Activated T-helper 1 cell treated with anti-CD3 and anti-CD28 coated beads, Interleukin-12 subunit alpha, Interleukin-12 subunit beta, Interleukin-2, Interleukin-4 antibody, amounts not matched to agents 30 ng/mL and 10 ng/mL and 1 ng/mL, durations not matched to agents 14 hours and 24 hours and 36 hours (primary cell): ENCODE measurements around the gene NEGR1. TPM values are rescaled to one million over a fixed set of nuclear protein-coding genes. Genes with fewer than 3 reads are reported as not detected.

Experiments
- DNase-seq: peaks from one replicate; pipeline ENCODE4 v3.0.0; 2021; ENCODE audit warnings: low spot score
- H3K27ac Mint-ChIP-seq: one replicate; pipeline ENCODE4 v1.8.0; 2021; ENCODE audit warnings: mild to moderate bottlenecking, mixed read lengths
- H3K27me3 Mint-ChIP-seq: one replicate; pipeline ENCODE4 v1.8.0; 2022; ENCODE audit warnings: mild to moderate bottlenecking, moderate library complexity, mixed read lengths; ENCODE audit not compliant: insufficient read depth
- H3K36me3 Mint-ChIP-seq: one replicate; pipeline ENCODE4 v1.8.0; 2021; ENCODE audit warnings: low read depth, mixed read lengths
- H3K4me1 Mint-ChIP-seq: one replicate; pipeline ENCODE4 v1.8.0; 2021; ENCODE audit warnings: low read depth, mixed read lengths
- H3K4me3 Mint-ChIP-seq: one replicate; pipeline ENCODE4 v1.8.0; 2021; ENCODE audit warnings: mild to moderate bottlenecking, moderate library complexity, mixed read lengths
- H3K9me3 Mint-ChIP-seq: one replicate; pipeline ENCODE4 v1.8.0; 2021; ENCODE audit warnings: mixed read lengths
- intact Hi-C: fragments of 100-400 bp; cut with micrococcal nuclease; formaldehyde crosslinking; loops from one replicate; pipeline ENCODE4 v1.15.1; 2024
- total RNA-seq: library from RNA; stranded (reverse); gene quantifications from 2 replicates; pipeline ENCODE4 v1.2.3, GENCODE V29; 2022

NEGR1 gene
- total RNA-seq, 1 donor from 2014 or later = not detected

GRCh38 chr1:71490432-71490831 is 791.9 kb downstream of the NEGR1 start:
- intact Hi-C loops = no loop called here
- Mint-ChIP-seq H3K4me1 (no peaks in the 10 kb centered on the region), H3K9me3 (no peaks in the 10 kb centered on the region), H3K4me3 (no peak overlapping the region), H3K27ac (no peak overlapping the region), H3K27me3 (no peaks in the 10 kb centered on the region), H3K36me3 (no peaks in the 10 kb centered on the region)
- DNase-seq = no peak

DNA sequence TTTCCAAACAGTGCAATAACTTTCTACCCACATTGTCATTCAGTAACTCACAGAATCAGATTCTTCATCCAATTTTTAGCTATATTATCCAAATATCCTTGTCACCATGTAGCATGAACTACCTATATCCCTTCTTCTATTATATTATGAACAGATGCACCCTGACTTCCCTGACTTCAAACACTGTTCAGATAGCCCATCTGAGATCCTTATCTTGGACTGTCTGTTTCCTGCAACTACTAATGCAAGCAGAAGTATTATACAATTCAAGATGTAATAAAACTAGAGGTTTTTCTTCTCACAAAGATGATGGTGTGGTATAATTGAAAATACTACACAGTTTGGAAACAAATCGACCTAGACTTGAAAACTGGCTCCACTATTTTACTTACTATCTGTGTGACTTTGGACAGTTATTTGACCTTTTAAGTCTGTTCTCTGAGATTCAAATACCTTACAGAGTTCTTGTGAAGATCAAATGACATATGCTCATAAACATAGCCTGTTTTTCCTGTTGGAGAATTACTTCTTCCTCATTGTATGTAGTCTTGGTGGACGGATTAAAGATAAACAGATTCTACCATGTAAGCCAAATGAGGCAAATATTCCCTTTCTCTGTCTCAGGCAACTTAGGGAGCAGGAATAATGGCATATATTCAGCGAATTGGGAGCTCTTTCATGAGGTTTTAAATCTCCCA is 793.6 kb downstream of the NEGR1 start:
- Mint-ChIP-seq H3K4me3 (no peak overlapping the region), H3K27ac (no peak overlapping the region), H3K4me1 (no peaks in the 10 kb centered on the region), H3K27me3 (no peaks in the 10 kb centered on the region), H3K36me3 (no peaks in the 10 kb centered on the region), H3K9me3 (no peaks in the 10 kb centered on the region)
- intact Hi-C loops = no loop called here
- no peak for DNase-seq

GRCh38 chr1:71473331-71473730 is 809.0 kb downstream of the NEGR1 start:
- no peak for DNase-seq
- intact Hi-C loops = no loop called here
- Mint-ChIP-seq H3K27me3 (no peaks in the 10 kb centered on the region), H3K27ac (no peak overlapping the region), H3K4me1 (no peaks in the 10 kb centered on the region), H3K9me3 (no peaks in the 10 kb centered on the region), H3K4me3 (no peak overlapping the region), H3K36me3 (no peaks in the 10 kb centered on the region)

GRCh38 chr1:71465093-71465492 is 817.2 kb downstream of the NEGR1 start:
- intact Hi-C loops = no loop called here
- Mint-ChIP-seq H3K9me3 (no peaks in the 10 kb centered on the region), H3K27me3 (no peaks in the 10 kb centered on the region), H3K4me1 (no peaks in the 10 kb centered on the region), H3K36me3 (no peaks in the 10 kb centered on the region), H3K27ac (no peak overlapping the region), H3K4me3 (no peak overlapping the region)
- no peak for DNase-seq

DNA sequence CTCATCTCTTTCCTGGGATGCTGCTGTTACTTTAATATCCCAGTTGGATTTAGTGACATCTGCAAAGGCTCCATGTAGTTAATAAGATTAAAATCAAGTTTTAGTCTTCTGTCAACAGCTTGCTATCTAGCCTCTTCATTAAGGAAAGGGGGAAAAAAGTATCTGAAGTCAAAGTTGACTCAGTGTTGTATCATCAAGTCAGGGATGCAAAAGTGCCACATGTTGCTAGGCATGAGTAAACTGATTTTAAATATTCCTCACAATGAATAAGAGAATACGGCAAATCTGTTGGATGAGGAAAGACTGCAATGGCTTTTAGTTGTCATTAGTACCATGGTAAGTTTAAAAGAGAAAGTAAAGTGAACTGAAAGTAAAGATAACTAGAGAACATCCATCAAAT is 818.3 kb downstream of the NEGR1 start:
- H3K27me3 Mint-ChIP-seq = no peaks in the 10 kb centered on the region
- no peak for DNase-seq
- no peaks in the 10 kb centered on the region for H3K4me1 Mint-ChIP-seq
- intact Hi-C loops = no loop called here
- H3K9me3 Mint-ChIP-seq = no peaks in the 10 kb centered on the region
- no peak overlapping the region for H3K27ac Mint-ChIP-seq
- H3K36me3 Mint-ChIP-seq = no peaks in the 10 kb centered on the region
- no peak overlapping the region for H3K4me3 Mint-ChIP-seq

DNA sequence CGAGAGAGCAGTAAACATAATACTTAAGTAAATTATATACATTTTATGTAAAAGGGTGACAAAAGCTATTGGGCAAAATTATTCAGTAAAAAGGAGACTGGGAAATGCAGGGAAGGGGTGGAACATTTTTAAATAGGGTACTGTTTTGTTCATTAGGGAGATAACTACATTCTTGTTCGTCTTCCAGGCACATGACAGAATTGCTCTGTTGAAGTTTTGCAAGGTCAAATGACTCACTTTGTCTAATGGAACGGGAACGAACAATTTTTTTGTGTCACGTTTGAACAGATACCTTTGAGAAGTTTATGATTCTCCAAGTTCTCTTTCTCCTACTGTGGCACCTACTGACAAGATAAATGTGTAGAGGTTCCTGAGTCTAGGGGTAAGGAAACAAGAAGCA is 819.2 kb downstream of the NEGR1 start:
- no peaks in the 10 kb centered on the region for H3K27me3 Mint-ChIP-seq
- no peak overlapping the region for H3K4me3 Mint-ChIP-seq
- no peaks in the 10 kb centered on the region for H3K4me1 Mint-ChIP-seq
- H3K9me3 Mint-ChIP-seq = no peaks in the 10 kb centered on the region
- intact Hi-C loops = no loop called here
- H3K36me3 Mint-ChIP-seq = no peaks in the 10 kb centered on the region
- no peak overlapping the region for H3K27ac Mint-ChIP-seq
- no peak for DNase-seq

DNA sequence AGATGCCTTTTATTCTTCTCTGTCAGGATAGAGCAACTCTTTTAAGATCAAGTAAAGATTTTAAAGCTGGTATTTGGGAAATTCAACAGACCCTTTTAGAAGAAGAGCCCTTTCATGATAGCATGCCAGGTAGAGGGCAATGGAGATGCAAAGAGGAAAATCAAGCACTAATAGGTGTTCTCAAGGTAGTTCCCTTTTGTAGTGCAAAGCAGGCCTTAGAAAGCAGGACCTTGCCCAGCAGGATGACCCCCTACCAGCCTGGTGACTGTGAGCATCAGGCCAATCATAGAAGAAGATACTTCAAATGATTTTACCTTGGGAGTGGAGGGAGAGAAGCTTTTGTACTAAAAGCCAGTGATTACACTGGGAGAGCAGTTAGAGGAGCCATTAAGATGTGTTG is 820.1 kb downstream of the NEGR1 start:
- Mint-ChIP-seq H3K9me3 (no peaks in the 10 kb centered on the region), H3K27ac (no peak overlapping the region), H3K36me3 (no peaks in the 10 kb centered on the region), H3K27me3 (no peaks in the 10 kb centered on the region), H3K4me3 (no peak overlapping the region), H3K4me1 (no peaks in the 10 kb centered on the region)
- intact Hi-C loops = no loop called here
- DNase-seq = no peak

DNA sequence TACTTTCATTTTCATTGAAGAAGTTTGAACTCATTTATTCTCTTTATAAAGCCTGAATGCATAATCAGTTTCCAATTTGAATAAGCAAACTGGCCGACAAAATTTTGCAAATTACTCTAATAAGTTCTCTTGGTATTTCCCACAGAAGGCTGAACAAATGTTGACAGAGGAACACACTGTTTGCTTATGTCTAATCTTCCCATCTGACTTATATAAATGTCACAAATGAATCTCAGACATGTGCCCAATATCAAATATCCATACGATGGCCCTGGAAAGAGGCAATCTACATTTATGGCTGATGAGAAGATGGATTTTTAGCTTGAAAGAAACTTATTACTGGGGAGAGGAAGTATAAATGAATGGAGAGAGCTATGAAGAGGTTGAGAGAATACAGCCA is 820.9 kb downstream of the NEGR1 start:
- no peak overlapping the region for H3K27ac Mint-ChIP-seq

DNA sequence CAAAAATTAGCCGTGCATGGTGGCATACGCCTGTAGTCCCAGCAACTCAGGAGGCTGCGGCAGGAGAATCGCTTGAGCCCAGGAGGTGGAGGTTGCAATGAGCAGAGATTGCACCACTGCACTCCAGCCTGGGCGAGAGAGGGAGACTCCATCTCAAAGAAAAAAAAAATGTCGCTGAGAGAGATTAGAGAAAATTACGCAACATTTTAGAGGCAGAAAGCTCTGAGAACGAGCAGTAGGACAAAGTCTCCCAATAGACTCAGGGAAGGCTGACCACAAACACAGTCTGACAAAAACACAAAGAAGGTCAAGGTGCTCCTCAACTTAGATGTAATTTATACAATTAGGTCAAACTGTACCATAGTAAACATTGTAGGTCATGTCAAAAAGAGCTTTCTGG is 833.9 kb downstream of the NEGR1 start:
- Mint-ChIP-seq H3K36me3 (no peaks in the 10 kb centered on the region), H3K27me3 (no peaks in the 10 kb centered on the region), H3K27ac (no peak overlapping the region), H3K9me3 (peaks cover 4% of the 10 kb centered on the region), H3K4me3 (no peak overlapping the region), H3K4me1 (no peaks in the 10 kb centered on the region)
- no peak for DNase-seq
- intact Hi-C loops = no loop called here

More for the DNA sequence above, 820.9 kb downstream of the NEGR1 start:
- Mint-ChIP-seq H3K9me3 (no peaks in the 10 kb centered on the region), H3K4me1 (no peaks in the 10 kb centered on the region), H3K36me3 (no peaks in the 10 kb centered on the region), H3K27me3 (no peaks in the 10 kb centered on the region), H3K4me3 (no peak overlapping the region)
- DNase-seq = no peak
- intact Hi-C loops = no loop called here

DNA sequence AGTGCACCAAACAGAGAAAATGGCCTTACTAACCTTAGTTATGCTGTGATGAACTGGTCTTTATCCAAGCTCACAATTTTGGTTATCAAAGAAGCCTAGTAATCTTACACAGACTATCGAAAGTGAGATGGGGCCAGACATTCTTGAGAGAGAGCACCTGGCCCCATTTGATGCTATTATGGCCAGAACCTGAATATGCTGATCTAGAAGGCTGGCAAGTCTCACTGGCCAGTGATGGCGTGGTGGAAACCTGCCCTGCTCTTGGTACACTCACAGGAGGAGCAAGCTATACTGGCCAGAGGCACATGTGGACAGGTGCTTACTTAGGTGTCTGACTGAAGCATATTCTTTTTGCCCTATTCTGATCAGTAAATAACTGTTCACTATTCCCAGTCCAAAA is 843.7 kb downstream of the NEGR1 start:
- intact Hi-C loops = no loop called here
- Mint-ChIP-seq H3K4me3 (no peak overlapping the region), H3K27me3 (no peaks in the 10 kb centered on the region), H3K27ac (no peak overlapping the region), H3K36me3 (no peaks in the 10 kb centered on the region), H3K9me3 (no peaks in the 10 kb centered on the region), H3K4me1 (no peaks in the 10 kb centered on the region)
- no peak for DNase-seq

GRCh38 chr1:71435951-71436350 is 846.4 kb downstream of the NEGR1 start:
- intact Hi-C loops = no loop called here

GRCh38 chr1:71434240-71434639 is 848.1 kb downstream of the NEGR1 start:
- intact Hi-C loops = no loop called here
- Mint-ChIP-seq H3K9me3 (no peaks in the 10 kb centered on the region), H3K4me1 (no peaks in the 10 kb centered on the region), H3K36me3 (no peaks in the 10 kb centered on the region), H3K27ac (no peak overlapping the region), H3K27me3 (no peaks in the 10 kb centered on the region), H3K4me3 (no peak overlapping the region)
- no peak for DNase-seq

More at GRCh38 chr1:71435951-71436350, 846.4 kb downstream of the NEGR1 start:
- H3K4me3 Mint-ChIP-seq = no peak overlapping the region
- no peak overlapping the region for H3K27ac Mint-ChIP-seq
- no peaks in the 10 kb centered on the region for H3K36me3 Mint-ChIP-seq
- DNase-seq = no peak
- no peaks in the 10 kb centered on the region for H3K9me3 Mint-ChIP-seq
- no peaks in the 10 kb centered on the region for H3K27me3 Mint-ChIP-seq
- H3K4me1 Mint-ChIP-seq = no peaks in the 10 kb centered on the region

DNA sequence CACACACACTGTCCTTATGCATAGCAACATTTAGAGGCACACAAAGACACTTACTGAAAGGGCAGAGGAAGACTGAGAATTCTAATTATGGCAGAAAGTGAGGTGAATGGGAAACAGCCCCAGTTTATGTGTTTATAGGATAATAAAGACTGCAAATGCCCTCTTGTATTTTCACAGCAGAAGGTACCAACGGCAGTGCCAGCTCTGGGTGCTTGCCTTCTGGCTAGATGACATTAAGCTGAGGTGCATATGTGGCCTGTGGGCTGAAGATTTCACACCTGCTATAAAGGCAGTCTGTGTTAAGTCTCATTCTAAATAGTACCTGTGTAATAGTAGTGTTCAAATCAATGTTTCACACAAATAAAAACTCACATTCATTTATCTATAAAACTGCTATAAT is 854.3 kb downstream of the NEGR1 start:
- Mint-ChIP-seq H3K4me3 (no peak overlapping the region), H3K4me1 (no peaks in the 10 kb centered on the region), H3K9me3 (no peaks in the 10 kb centered on the region), H3K27ac (no peak overlapping the region), H3K27me3 (no peaks in the 10 kb centered on the region), H3K36me3 (no peaks in the 10 kb centered on the region)
- intact Hi-C loops = no loop called here
- no peak for DNase-seq

DNA sequence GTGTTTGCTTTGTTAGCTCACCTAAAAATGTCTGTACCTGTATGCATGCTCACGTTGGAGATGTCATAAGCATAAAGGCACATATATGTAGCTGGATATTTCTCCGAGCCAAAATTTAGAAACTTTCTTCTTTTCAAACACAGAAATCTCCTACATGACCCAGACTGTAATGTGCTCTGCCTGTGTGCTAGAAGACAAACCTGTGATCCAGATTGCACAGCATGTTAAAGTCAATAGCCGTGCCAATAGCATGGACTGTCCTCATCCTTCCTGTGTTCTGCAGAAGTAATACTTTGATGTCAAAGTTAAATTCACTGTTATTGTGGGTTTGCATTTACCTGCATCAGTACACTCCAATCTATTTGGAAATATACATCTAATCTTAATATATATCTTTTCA is 855.3 kb downstream of the NEGR1 start:
- no peak overlapping the region for H3K4me3 Mint-ChIP-seq

More for the DNA sequence above, 855.3 kb downstream of the NEGR1 start:
- H3K36me3 Mint-ChIP-seq = no peaks in the 10 kb centered on the region
- no peak for DNase-seq
- H3K27ac Mint-ChIP-seq = no peak overlapping the region
- H3K4me1 Mint-ChIP-seq = no peaks in the 10 kb centered on the region
- no peaks in the 10 kb centered on the region for H3K27me3 Mint-ChIP-seq
- H3K9me3 Mint-ChIP-seq = no peaks in the 10 kb centered on the region
- intact Hi-C loops = no loop called here
